Fibroblast of gingiva (primary cell): ENCODE data around the gene SEPHS2.
"Not testable (repeated sequence)": the region's sequence is repeated elsewhere in the genome, so short reads cannot be mapped to it uniquely, and the experiment has no call there.

Experiments used
- DNase-seq: peaks from one replicate; pipeline ENCODE4 v3.0.0-alpha.2; 2011; ENCODE audit warnings: low read depth

Gene SEPHS2

GRCh38 chr16:30470170-30470512 lies 24.5 kb upstream of the SEPHS2 start:
- no peak for DNase-seq

- DNase-seq = no peak
These were observed 18.4 kb upstream of the SEPHS2 start for GRCh38 chr16:30464078-30464477.

DNA sequence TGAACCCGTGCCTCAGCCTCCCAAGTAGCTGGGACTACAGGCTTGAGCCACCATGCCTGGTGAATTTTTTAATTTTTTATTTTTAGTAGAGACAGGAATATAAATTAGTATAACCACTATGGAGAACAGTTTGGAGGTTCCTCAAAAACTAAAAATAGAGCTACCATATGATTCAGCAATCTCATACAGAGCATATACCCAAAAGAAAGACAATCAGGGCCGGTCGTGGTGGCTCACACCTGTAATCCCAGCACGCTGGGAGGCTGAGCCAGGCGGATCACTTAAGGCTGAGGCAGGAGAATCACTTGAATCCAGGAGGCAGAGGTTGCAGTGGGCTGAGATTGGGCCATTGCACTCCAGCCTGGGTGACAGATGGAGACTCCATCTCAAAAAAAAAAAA lies 15.8 kb upstream of the SEPHS2 start:
- DNase-seq = not testable (repeated sequence)

- no peak for DNase-seq
These were observed 13.8 kb upstream of the SEPHS2 start for GRCh38 chr16:30459456-30459855.

GRCh38 chr16:30458561-30459394 lies 13.1 kb upstream of the SEPHS2 start:
- DNase-seq = no peak

GRCh38 chr16:30457743-30458560 lies 12.3 kb upstream of the SEPHS2 start:
- no peak for DNase-seq

DNA sequence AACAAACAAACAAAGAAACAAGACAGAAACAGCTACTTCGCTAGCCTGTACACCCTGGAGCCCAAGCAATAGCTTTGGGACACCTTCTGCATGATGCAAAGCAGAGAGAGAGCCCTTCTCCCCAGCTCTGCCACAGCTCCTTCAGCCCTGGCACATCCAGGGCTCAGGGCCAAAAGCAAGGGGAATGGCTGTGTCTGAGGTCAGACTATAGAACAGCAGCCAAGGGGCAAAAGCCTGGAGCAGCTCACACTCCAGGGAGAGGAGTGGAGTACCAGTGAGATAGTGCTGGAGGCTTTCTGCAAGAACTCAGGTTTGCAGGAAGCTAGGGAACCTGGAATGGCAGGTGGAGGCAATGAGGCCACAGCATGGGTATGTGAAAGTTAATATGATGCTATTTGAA lies 11.6 kb upstream of the SEPHS2 start:
- DNase-seq = no peak

DNA sequence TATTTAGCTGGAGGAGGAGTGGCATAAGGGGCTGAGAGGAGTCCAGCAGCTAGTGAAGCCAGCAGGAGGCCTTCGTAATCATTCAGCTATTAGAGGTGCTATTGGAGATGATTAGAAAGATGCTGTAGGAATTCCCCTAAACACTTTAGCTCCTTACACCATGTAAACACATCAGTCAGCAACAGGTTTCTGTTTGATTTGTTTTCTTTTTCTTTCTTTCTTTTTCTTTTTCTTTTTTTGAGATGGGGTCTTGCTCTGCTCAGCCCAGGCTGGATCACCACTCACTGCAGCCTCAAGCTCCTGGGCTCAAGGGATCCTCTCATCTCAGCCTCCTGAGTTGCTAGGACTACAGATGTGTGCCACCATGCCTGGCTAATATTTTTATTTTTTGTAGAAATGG lies 10.6 kb upstream of the SEPHS2 start:
- DNase-seq = no peak

- not testable (repeated sequence) for DNase-seq
These were observed 7.3 kb upstream of the SEPHS2 start for GRCh38 chr16:30452709-30453580.

DNA sequence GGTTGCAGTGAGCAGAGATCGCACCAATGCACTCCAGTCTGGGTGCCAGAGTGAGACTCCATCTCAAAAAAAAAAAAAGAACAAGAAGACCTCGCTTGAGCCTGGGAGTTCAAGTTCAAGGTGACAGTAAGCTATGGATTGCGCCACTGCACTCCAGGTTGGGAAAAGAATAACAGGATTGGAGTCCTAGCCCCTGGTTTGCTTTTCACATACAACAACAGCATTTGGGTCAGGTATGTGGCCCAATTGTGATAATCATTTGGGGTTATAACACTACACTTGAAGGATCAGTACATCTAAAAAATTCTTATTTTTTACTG lies 3.4 kb upstream of the SEPHS2 start:
- DNase-seq = no peak

- DNase-seq = no peak
These were observed 2.0 kb upstream of the SEPHS2 start for GRCh38 chr16:30447512-30448226.

DNA sequence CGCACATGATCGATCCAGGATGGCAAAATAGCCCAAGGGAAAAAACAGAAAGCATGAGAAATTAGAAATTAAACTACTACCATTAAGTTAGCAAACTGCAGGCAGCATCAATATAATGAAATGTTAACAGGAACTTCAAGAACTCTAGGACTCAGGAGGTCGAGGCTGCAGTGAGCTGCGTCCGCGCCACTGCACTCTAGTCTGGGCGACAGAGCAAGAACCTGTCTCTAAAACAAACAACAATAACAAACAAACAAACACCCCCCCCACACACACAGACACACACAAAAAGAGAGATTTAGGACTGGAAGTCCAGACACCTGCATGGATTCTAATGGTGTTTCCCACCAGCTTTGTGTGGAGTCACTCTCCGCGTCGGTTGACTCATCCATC lies 525 bp upstream of the SEPHS2 start:
- no peak for DNase-seq

GRCh38 chr16:30445149-30445407 lies 596 bp downstream of the SEPHS2 start:
- DNase-seq = no peak

DNA sequence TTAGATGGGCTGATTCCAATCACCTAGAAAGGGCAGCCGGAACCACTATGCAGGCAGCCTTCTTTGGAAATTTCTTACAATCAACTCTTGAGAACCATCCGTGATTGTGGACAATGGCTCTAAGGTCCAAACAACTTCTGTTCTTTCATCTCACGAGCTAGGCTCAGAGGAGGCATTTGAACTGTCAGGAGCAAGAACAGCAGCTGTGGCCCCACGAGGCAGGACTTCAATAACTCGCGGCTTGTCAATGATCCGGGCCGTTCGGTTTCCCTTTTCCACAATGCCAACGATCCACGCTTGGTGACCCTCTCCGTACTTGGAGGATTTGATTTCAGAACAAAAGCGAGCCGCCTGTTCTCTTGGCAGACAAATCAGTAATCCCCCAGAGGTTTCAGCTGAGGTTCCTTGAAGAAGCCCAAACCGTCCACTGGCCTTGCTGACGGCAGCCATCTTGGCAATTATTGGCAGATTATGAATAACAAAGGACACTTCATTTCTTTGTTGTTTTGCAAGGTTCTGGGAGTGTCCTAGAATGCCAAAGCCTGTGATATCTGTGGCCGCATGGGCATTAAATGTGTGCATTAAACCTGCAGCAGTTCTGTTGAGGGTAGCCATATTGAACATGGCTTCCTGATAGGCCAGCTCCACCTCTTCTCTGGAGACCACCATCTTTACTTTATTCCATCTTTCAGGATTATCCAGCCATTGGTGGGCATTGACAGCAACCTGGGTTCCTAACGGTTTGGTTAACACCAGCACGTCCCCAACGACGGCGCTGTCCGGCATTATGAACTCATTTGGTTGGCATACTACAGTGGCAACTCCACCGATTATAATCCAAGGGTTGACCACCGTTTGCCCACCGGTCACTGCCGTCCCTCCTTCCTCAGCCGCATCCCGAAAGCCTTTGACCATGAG lies 1.2 kb downstream of the SEPHS2 start:
- no peak for DNase-seq

- no peak for DNase-seq
These were observed 2.0 kb downstream of the SEPHS2 start for GRCh38 chr16:30443631-30444030.

- DNase-seq = no peak
These were observed 5.8 kb downstream of the SEPHS2 start for GRCh38 chr16:30439720-30440348.

GRCh38 chr16:30438835-30439234 lies 6.8 kb downstream of the SEPHS2 start:
- no peak for DNase-seq

DNA sequence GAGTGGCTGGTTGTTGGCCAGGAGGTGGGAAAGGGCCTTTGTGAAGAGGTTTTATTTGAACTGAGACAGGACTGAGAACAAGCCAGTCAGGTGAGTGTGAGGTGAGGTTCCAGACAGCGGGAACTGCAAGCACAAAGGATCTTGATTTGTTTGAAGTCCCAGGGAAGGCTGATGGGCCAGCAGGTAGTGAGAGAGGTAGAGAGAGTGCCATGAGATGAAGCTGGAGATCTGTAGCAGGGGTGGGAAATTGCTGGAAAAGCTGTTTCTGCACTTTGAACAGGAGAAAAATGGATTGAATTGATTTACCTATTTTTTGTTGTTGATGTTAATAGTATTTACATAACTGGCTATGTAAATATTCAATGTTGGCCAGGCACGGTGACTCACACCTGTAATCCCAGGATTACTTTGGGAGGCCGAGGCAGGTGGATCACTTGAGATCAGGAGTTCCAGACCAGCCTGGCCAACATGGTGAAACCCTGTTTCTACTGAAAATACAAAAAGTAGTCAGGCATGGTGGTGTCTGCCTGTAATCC lies 8.1 kb downstream of the SEPHS2 start:
- no peak for DNase-seq

DNA sequence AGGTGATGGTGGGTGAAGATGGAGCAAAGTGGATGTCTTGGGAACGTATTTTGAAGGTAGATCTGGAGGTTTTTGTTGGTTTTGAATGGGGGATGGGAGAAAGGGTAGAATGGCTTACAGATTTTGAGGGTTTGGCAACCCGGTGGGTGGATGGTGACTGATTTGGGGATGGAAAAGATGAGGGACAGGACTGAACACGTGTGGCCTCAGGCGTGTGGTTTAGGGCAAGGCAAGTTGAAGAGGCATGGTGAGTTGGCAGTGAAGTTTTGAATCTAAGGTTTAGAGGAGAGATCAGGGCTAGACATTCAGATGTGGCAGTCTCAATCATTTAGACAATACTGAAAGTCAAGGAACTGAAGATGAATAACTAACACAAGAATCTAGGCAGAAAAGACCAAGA lies 10.8 kb downstream of the SEPHS2 start:
- no peak for DNase-seq

- DNase-seq = peak; percentile 5
These were observed 15.2 kb downstream of the SEPHS2 start for GRCh38 chr16:30430428-30430970.
